HepG2 (cell line): ENCODE data around the gene WDR49. TPM values are rescaled to one million over a fixed set of nuclear protein-coding genes. Genes with fewer than 3 reads are reported as not detected.

ENCODE experiments used
- ATAC-seq: fragments of 200-7000 bp; cut with Tn5 transposase; 3 replicates; pipeline ENCODE4 v1.9.1; 2020; ENCODE audit warnings: mild to moderate bottlenecking, moderate library complexity
- BruUV-seq: library from RNA; stranded (reverse); fragments of 400-500 nt; replicated peaks from 2 replicates; lab custom pipeline; 2021; lab: Mats Ljungman, UMichigan
- CTCF ChIA-PET: fragments of 300-600 bp; formaldehyde crosslinking; extraction: SDS; loops from one replicate; lab custom pipeline; 2021; ENCODE audit warnings: low total read pairs, inconsistent platforms, low intra/inter-chr PET ratio; lab: Yijun Ruan, JAX
- POLR2A ChIA-PET: fragments of 350-600 bp; sonication (Branson Sonifier 250); formaldehyde crosslinking; loops from one replicate; lab custom pipeline; 2020; ENCODE audit warnings: antibody characterized with exemption, inconsistent platforms; lab: Yijun Ruan, JAX
- DNase-seq: peaks from one replicate; pipeline ENCODE4 v3.0.0-alpha.2; 2015; ENCODE audit warnings: low spot score
- FAIRE-seq: peaks from 3 replicates; lab custom pipeline; 2011; peaks lifted over from hg19 to GRCh38; lab: Jason Lieb, UNC
- H2AFZ ChIP-seq: one replicate; pipeline ENCODE4 v1.6.1; 2011; ENCODE audit warnings: low read length, inconsistent platforms
- H3K27ac ChIP-seq: fragments of 300-600 bp; 3 replicates; pipeline ENCODE4 v1.8.0; 2011; ENCODE audit warnings: mixed run types, mild to moderate bottlenecking, mixed read lengths, low read length, inconsistent platforms; ENCODE audit not compliant: insufficient read depth; ENCODE audit errors: extremely low read length
- H3K27me3 ChIP-seq, 2 experiments: fragments of 200-600 bp in 1 of 2; 2 replicates in 1 of 2; 3 replicates in 1 of 2; pipeline versions ENCODE4 v1.6.0 to v1.8.0; 2011; ENCODE audit warnings: low read length in 2 of 2, mild to moderate bottlenecking in 2 of 2, moderate library complexity in 2 of 2, inconsistent platforms in 1 of 2; ENCODE audit not compliant: insufficient read depth in 2 of 2, control insufficient read depth in 1 of 2
- H3K36me3 ChIP-seq, 2 experiments: fragments of 200-600 bp in 1 of 2; replicated peaks in 1 of 2; 2 replicates in 1 of 2; 3 replicates in 1 of 2; pipeline versions ENCODE4 v1.5.1 to v1.8.0; 2011; ENCODE audit warnings: low read length in 2 of 2, inconsistent platforms in 1 of 2; ENCODE audit not compliant: insufficient read depth in 2 of 2, control insufficient read depth in 1 of 2
- H3K4me1 ChIP-seq: 2 replicates; pipeline ENCODE4 v1.5.1; 2012; ENCODE audit warnings: low read length, inconsistent platforms; ENCODE audit not compliant: insufficient read depth
- H3K4me2 ChIP-seq: 2 replicates; pipeline ENCODE4 v1.6.0; 2011; ENCODE audit warnings: low read depth, low read length, inconsistent platforms
- H3K4me3 ChIP-seq, 3 experiments: fragments of 200-600 bp in 1 of 3; sonication (generic), shearing (Covaris generic) in 1 of 3; replicated peaks in 1 of 3; 2 replicates each; pipeline ENCODE4 v1.5.1; 2011 to 2016; ENCODE audit warnings: low read length in 3 of 3, inconsistent platforms in 2 of 3, low read depth in 2 of 3, mild to moderate bottlenecking in 2 of 3, control low read depth in 1 of 3, mixed read lengths in 1 of 3; ENCODE audit not compliant: insufficient read depth in 1 of 3
- H3K79me2 ChIP-seq: one replicate; pipeline ENCODE4 v1.6.1; 2011; ENCODE audit warnings: low read length, inconsistent platforms; ENCODE audit not compliant: insufficient read depth
- H3K9ac ChIP-seq: 2 replicates; pipeline ENCODE4 v1.6.0; 2011; ENCODE audit warnings: mild to moderate bottlenecking, low read depth, low read length, inconsistent platforms; ENCODE audit not compliant: insufficient read depth
- H3K9me3 ChIP-seq: 2 replicates; pipeline ENCODE4 v1.5.1; 2012; ENCODE audit warnings: mild to moderate bottlenecking, low read length
- H4K20me1 ChIP-seq: 2 replicates; pipeline ENCODE4 v1.6.0; 2011; ENCODE audit warnings: inconsistent platforms, mild to moderate bottlenecking, low read length, moderate library complexity; ENCODE audit not compliant: insufficient read depth
- KMT2A ChIP-seq: sonication (generic); formaldehyde crosslinking; IDR thresholded peaks from 2 replicates; pipeline ENCODE4 v1.4.0; 2020; ENCODE audit warnings: missing genetic modification reagents
- RBM22 ChIP-seq: fragments of 200-400 bp; formaldehyde crosslinking; optimal IDR thresholded peaks from 2 replicates; pipeline ENCODE3; 2017; ENCODE audit warnings: mild to moderate bottlenecking, low read length, moderate library complexity
- ZNF558 ChIP-seq: sonication (generic); formaldehyde crosslinking; IDR thresholded peaks from 2 replicates; pipeline ENCODE4 v1.9.0; 2022; ENCODE audit warnings: mild to moderate bottlenecking, missing genetic modification reagents, borderline replicate concordance
- ZNF674 ChIP-seq: sonication (generic); formaldehyde crosslinking; IDR thresholded peaks from 2 replicates; pipeline ENCODE4 v1.5.0; 2020; ENCODE audit warnings: low read depth, mild to moderate bottlenecking, missing genetic modification reagents
- ZNF781 ChIP-seq: sonication (generic); formaldehyde crosslinking; IDR thresholded peaks from 2 replicates; pipeline ENCODE4 v1.5.1; 2020; ENCODE audit warnings: borderline replicate concordance, mild to moderate bottlenecking, missing genetic modification reagents; ENCODE audit errors: not compliant biosample characterization
- WGBS: methylation state at CpG from one replicate; pipeline ENCODE4 v1.1.6; 2017; ENCODE audit warnings: low lambda C conversion rate; 5-methylcytosine and 5-hydroxymethylcytosine counted together
- in situ Hi-C: cut with HindIII; loops from 2 replicates; pipeline ENCODE4 v1.10.0; 2017; ENCODE audit warnings: low pct_unique_long_range_greater_than_20kb; ENCODE audit not compliant: extremely low pct_ligation_motif_present
- intact Hi-C: fragments of 100-400 bp; cut with micrococcal nuclease; formaldehyde crosslinking; loops from one replicate; pipeline ENCODE4 v1.10.0; 2022; ENCODE audit not compliant: unreplicated experiment
- polyA plus RNA-seq, 8 experiments: library from polyadenylated mRNA; depleted of rRNA in 3 of 8; stranded (reverse) in 7 of 8; unstranded in 1 of 8; fragments of >200 nt; fragmentation: Illumina TruSeq in 4 of 8; extraction: Trizol in 4 of 8; gene quantifications; 2 replicates each; pipeline versions ENCODE4 v1.2.1 to v1.2.3, GENCODE V29; 2011 to 2016; ENCODE audit warnings: low read depth in 4 of 8, missing spikeins in 1 of 8, mixed read lengths in 1 of 8; ENCODE audit not compliant: insufficient read depth in 1 of 8
- small RNA-seq, 3 experiments: library from RNA; depleted of rRNA; stranded (forward); fragments of <200 nt; gene quantifications; one replicate each; pipeline ENCODE3, GENCODE V24; 2012; ENCODE audit warnings: low read depth in 2 of 3, low replicate concordance in 1 of 3; ENCODE audit not compliant: insufficient read length in 3 of 3, insufficient read depth in 2 of 3
- total RNA-seq, 5 experiments: library from RNA; depleted of rRNA; stranded (reverse); fragments of >200 nt; fragmentation: Illumina TruSeq; extraction: Trizol; gene quantifications; 2 replicates each; pipeline ENCODE4 v1.2.3, GENCODE V29; 2016; ENCODE audit warnings: low read depth in 1 of 5

Gene WDR49
- total and polyA plus RNA-seq, 2 of the 13 experiments (the other 11 are each of a cell fraction or from before 2014, with no cell fraction given) = 0.04 TPM; not detected in 1

DNA sequence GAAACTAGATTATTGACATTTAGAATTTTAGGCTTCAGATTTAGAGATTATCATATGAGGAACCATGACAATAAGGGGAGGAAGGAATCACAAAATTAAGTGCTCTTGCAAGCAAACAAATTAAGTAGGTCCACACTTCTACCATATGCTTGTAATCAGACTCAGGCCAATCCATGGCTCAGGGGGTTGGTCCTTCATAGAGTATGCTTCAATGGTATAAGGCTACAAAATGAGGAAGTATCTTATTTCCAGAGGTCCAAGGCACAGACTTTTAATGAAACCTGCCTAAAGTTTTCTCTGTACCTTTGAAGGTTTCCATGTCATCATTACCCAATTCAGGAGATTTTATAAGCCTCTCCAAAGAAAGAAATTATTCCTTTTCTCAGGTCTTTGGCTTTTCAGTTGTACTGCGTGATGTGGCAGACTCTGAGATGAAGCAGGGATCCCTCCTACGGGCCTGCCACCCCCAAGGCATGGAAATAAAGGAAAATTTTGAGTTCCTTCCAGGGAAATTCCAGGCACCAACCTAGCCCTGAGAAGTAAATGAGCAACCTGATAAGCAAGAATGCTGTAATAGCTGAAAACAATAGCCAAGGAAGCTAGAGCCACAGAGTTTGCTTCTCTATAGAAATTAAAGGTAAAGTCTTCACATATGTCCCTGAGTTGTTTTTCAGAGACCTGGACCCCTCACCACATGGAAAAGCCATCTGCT is 216.2 kb downstream of the WDR49 start:
- no peaks in the 10 kb centered on the region for H4K20me1 ChIP-seq
- ChIA-PET POLR2A (no interaction called here), CTCF (no interaction called here)
- intact Hi-C loops (no loop called here), in situ Hi-C loops (no loop called here)
- no peak overlapping the region for H3K4me3 ChIP-seq
- TF ChIP-seq ZNF558 (CRISPR knock-in tag) = no peak
- TF ChIP-seq KMT2A (CRISPR knock-in tag) = no peak
- TF ChIP-seq ZNF674 (CRISPR knock-in tag) = no peak
- no peak for TF ChIP-seq RBM22
- no peak for TF ChIP-seq ZNF781 (CRISPR knock-in tag)
- ATAC-seq (no peak), DNase-seq (no peak), FAIRE-seq (no peak)
- no TSS peak for BruUV-seq
- H3K9me3 ChIP-seq = no peaks in the 10 kb centered on the region
- no peaks in the 10 kb centered on the region for H3K27me3 ChIP-seq
- H2AFZ ChIP-seq = no peak overlapping the region
- H3K4me1 ChIP-seq = no peaks in the 10 kb centered on the region
- no peaks in the 10 kb centered on the region for H3K79me2 ChIP-seq
- no peak overlapping the region for H3K9ac ChIP-seq
- H3K36me3 ChIP-seq = no peaks in the 10 kb centered on the region
- no peak overlapping the region for H3K4me2 ChIP-seq
- 5% methylated on average over 2 of the region's 2 CpGs for WGBS
- no peak overlapping the region for H3K27ac ChIP-seq

Small RNAs within 50 kb of the gene (small RNA-seq; reads per million reads assigned to genes)
- 0 reads per million in 3 experiments for gene HMGN1P8

Other genes with a start within 250 kb of the WDR49 start
- not detected in 2 replicates for gene SERPINI2, start 179.9 kb downstream of the WDR49 start, total RNA-seq (2016; rRNA removed; fragmentation: Illumina TruSeq; extraction: Trizol)
- not detected in 2 replicates for gene SERPINI2, start 179.9 kb downstream of the WDR49 start, polyA plus RNA-seq (2011; rRNA removed)
- gene PDCD10, start 81.0 kb upstream of the WDR49 start, total RNA-seq (2016; rRNA removed; fragmentation: Illumina TruSeq; extraction: Trizol) = 53.9 and 84.4 TPM in 2 replicates
- gene PDCD10, start 81.0 kb upstream of the WDR49 start, polyA plus RNA-seq (2011; rRNA removed) = 31.8 and 48.5 TPM in 2 replicates
- gene SERPINI1, start 81.8 kb upstream of the WDR49 start, total RNA-seq (2016; rRNA removed; fragmentation: Illumina TruSeq; extraction: Trizol) = 8.5 and 14.7 TPM in 2 replicates
- 29.7 and 58.0 TPM in 2 replicates for gene SERPINI1, start 81.8 kb upstream of the WDR49 start, polyA plus RNA-seq (2011; rRNA removed)